Kidney (tissue), 14 donors: ENCODE measurements around the gene UBE2S. TPM values are rescaled to one million over a fixed set of nuclear protein-coding genes. Genes with fewer than 3 reads are reported as not detected.
A peak's percentile ranks its signal among the peaks of the same experiment; 100 is the strongest.

Experiments
- DNase-seq, 5 donors: peaks; one replicate each; pipeline ENCODE4 v3.0.0-alpha.2; 2013 to 2020
- FAIRE-seq: peaks from 2 replicates; lab custom pipeline; 2012; peaks lifted over from hg19 to GRCh38; lab: Jason Lieb, UNC
- H3K27ac ChIP-seq, 2 donors: one replicate each; pipeline ENCODE4 v1.7.0; 2013; ENCODE audit warnings: low read depth in 2 of 2, low read length in 2 of 2, inconsistent platforms in 1 of 2
- H3K27me3 ChIP-seq: one replicate; pipeline ENCODE4 v1.7.1; 2013; ENCODE audit warnings: low read length, inconsistent platforms; ENCODE audit not compliant: control insufficient read depth, insufficient read depth
- H3K36me3 ChIP-seq, 3 donors: one replicate each; pipeline versions ENCODE4 v1.7.0 to v1.7.1; 2013; ENCODE audit warnings: low read length in 3 of 3, control low read depth in 1 of 3, inconsistent platforms in 1 of 3; ENCODE audit not compliant: insufficient read depth in 3 of 3, control insufficient read depth in 2 of 3
- H3K4me1 ChIP-seq, 3 donors: one replicate each; pipeline versions ENCODE4 v1.7.0 to v1.7.1; 2013; ENCODE audit warnings: low read length in 3 of 3, inconsistent platforms in 1 of 3, low read depth in 1 of 3; ENCODE audit not compliant: control insufficient read depth in 2 of 3, insufficient read depth in 2 of 3
- H3K4me3 ChIP-seq, 3 donors: one replicate each; pipeline versions ENCODE4 v1.7.0 to v1.8.1; 2013; ENCODE audit warnings: low read length in 3 of 3, control low read depth in 1 of 3, inconsistent platforms in 1 of 3
- H3K9ac ChIP-seq, 3 donors: one replicate each; pipeline versions ENCODE4 v1.7.0 to v1.7.1; 2013; ENCODE audit warnings: low read length in 3 of 3, control low read depth in 1 of 3, inconsistent platforms in 1 of 3
- H3K9me3 ChIP-seq, 3 donors: one replicate each; pipeline versions ENCODE4 v1.7.0 to v1.7.1; 2013; ENCODE audit warnings: low read length in 3 of 3, control low read depth in 1 of 3, inconsistent platforms in 1 of 3; ENCODE audit not compliant: control insufficient read depth in 2 of 3, insufficient read depth in 1 of 3
- CTCF ChIP-seq: IDR thresholded peaks from 3 replicates; pipeline ENCODE4 v1.5.1; 2012; ENCODE audit warnings: mild to moderate bottlenecking, moderate library complexity, borderline replicate concordance; ENCODE audit not compliant: insufficient read depth; ENCODE audit errors: extremely low read depth
- intact Hi-C: fragments of 100-400 bp; cut with DNase I; formaldehyde crosslinking; loops from one replicate; pipeline ENCODE4 v1.11.1; 2022
- polyA plus RNA-seq: library from polyadenylated mRNA; stranded (reverse); fragments of 350-450 nt; fragmentation: Illumina TruSeq; extraction: RNeasy Lipid Tissue Mini Kit (QIAGEN cat#74804); gene quantifications from one replicate; pipeline ENCODE4 v1.2.3, GENCODE V29; 2014; ENCODE audit warnings: low read depth, low replicate concordance; ENCODE audit not compliant: insufficient read depth
- total RNA-seq: library from RNA; stranded (reverse); fragmentation: NEBNext Ultra II Directional; extraction: Animal tissue kit (Norgen Biotek cat#: 25700); gene quantifications from one replicate; pipeline ENCODE4 v1.2.1, GENCODE V29; 2021
- donor health status: control.
- donor health status: control.
- donor health status: control.
- donor health status: control.
- donor health status: control.
- donor health status: DM: yes; HTN: yes; CAD: no.
- donor health status: Normal renal cell carcinoma (clear cell type).

UBE2S gene
- total and polyA plus RNA-seq, 2 donors from 2014 or later: 16.8 to 20.8 TPM

GRCh38 chr19:55368106-55368505 lies 39.5 kb downstream of the UBE2S start:
- FAIRE-seq: no peak
- DNase-seq: peak in 1 of 5 donors; percentile 69
- Histone ChIP-seq H3K9me3 (no peaks in the 10 kb centered on the region), H3K27ac (no peak overlapping the region), H3K4me3 (no peak overlapping the region), H3K4me1 (peaks cover 0 to 2% (median 0%) of the 10 kb centered on the region in 3 donors), H3K36me3 (no peaks in the 10 kb centered on the region), H3K27me3 (peaks cover 9% of the 10 kb centered on the region), H3K9ac (no peak overlapping the region)
- intact Hi-C loops: no loop called here
- no peak for TF ChIP-seq CTCF

DNA sequence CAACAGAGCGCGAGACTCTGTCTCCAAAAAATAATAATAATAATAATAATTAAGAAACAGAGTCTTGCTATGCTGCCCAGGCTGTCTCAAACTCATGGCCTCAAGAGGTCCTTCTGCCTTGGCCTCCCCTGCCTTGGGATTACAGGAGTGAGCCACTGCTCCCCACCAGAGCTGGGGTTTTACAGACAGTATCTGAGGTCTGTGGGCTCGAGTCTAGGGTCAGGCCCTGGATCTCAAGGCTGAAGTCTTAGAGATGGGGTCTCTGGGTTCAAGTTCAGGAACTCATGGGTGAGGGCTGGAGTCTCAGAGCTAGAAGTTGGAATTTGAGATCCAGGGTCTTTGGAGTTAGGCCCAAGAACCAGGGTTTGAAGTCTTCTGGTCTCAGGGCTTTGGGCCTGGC lies 40.8 kb downstream of the UBE2S start:
- no peak overlapping the region for H3K27ac ChIP-seq
- DNase-seq: no peak
- no peak for FAIRE-seq
- no peaks in the 10 kb centered on the region for H3K9me3 ChIP-seq
- intact Hi-C loops: no loop called here
- no peak for TF ChIP-seq CTCF
- no peak overlapping the region for H3K9ac ChIP-seq
- peaks cover 0 to 2% (median 0%) of the 10 kb centered on the region in 3 donors for H3K4me1 ChIP-seq
- peaks cover 7% of the 10 kb centered on the region for H3K27me3 ChIP-seq
- H3K36me3 ChIP-seq: no peaks in the 10 kb centered on the region
- no peak overlapping the region for H3K4me3 ChIP-seq

GRCh38 chr19:55365964-55366363 lies 41.6 kb downstream of the UBE2S start:
- H3K27ac ChIP-seq: no peak overlapping the region
- intact Hi-C loops: no loop called here
- FAIRE-seq: no peak
- no peak for TF ChIP-seq CTCF
- DNase-seq: no peak
- peaks cover 0 to 2% (median 0%) of the 10 kb centered on the region in 3 donors for H3K4me1 ChIP-seq
- H3K9ac ChIP-seq: no peak overlapping the region
- no peaks in the 10 kb centered on the region for H3K9me3 ChIP-seq
- H3K27me3 ChIP-seq: peaks cover 4% of the 10 kb centered on the region
- H3K4me3 ChIP-seq: no peak overlapping the region
- no peaks in the 10 kb centered on the region for H3K36me3 ChIP-seq

DNA sequence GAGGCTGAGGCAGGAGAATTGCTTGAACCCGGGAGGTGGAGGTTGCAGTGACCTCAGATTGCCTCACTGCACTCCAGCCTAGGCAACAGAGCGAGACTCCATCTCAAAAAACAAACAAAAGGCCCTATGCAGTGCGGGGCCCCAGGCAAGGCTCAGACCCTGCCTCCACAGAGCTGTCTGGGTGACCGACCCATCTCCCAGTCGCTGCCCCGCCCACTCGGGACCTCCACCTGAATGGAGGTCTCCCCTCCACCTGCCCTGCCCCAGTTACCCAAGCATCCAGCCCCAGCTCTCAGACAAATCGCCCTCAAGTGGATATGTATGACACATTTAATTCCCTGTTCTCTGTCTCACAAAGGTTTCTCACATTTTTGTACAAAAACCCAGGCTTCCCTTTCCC lies 42.3 kb downstream of the UBE2S start:
- no peak overlapping the region for H3K9ac ChIP-seq
- TF ChIP-seq CTCF: no peak
- no peak overlapping the region for H3K27ac ChIP-seq
- H3K27me3 ChIP-seq: no peaks in the 10 kb centered on the region
- intact Hi-C loops: no loop called here
- H3K4me3 ChIP-seq: no peak overlapping the region
- H3K9me3 ChIP-seq: no peaks in the 10 kb centered on the region
- peaks cover 0 to 2% (median 0%) of the 10 kb centered on the region in 3 donors for H3K4me1 ChIP-seq
- DNase-seq (peak in 1 of 5 donors; percentile 34), FAIRE-seq (no peak)
- no peaks in the 10 kb centered on the region for H3K36me3 ChIP-seq
